A673 (cell line): Measurements from ENCODE around the gene TMEM183A. TPM values are rescaled to one million over a fixed set of nuclear protein-coding genes. Genes with fewer than 3 reads are reported as not detected.

Source experiments
- BruUV-seq: library from RNA; stranded (reverse); fragments of 400-500 nt; replicated peaks from 2 replicates; lab custom pipeline; 2021; lab: Mats Ljungman, UMichigan
- CTCF ChIA-PET: fragments of 300-600 bp; sonication (Branson Sonifier 250); formaldehyde crosslinking; loops from one replicate; lab custom pipeline; 2022; ENCODE audit warnings: antibody characterized with exemption; lab: Charles Lee
- POLR2A ChIA-PET: fragments of 300-600 bp; sonication (Branson Sonifier 250); formaldehyde crosslinking; loops from one replicate; lab custom pipeline; 2022; ENCODE audit warnings: antibody characterized with exemption; ENCODE audit not compliant: low non-redundant PET; lab: Charles Lee
- DNase-seq: peaks from one replicate; pipeline ENCODE4 v3.0.0-alpha.2; 2015; ENCODE audit warnings: low spot score
- H3K27ac ChIP-seq: fragments of 200-600 bp; sonication (generic); 2 replicates; pipeline ENCODE4 v1.5.1; 2016; ENCODE audit warnings: mixed run types, low read depth, mild to moderate bottlenecking, mixed read lengths, antibody characterized with exemption, low read length; ENCODE audit not compliant: poor library complexity, severe bottlenecking
- H3K27me3 ChIP-seq: fragments of 200-600 bp; sonication (generic); replicated peaks from 2 replicates; pipeline ENCODE4 v1.6.1; 2017; ENCODE audit warnings: mixed run types, low read depth, mild to moderate bottlenecking, mixed read lengths, antibody characterized with exemption, low read length; ENCODE audit not compliant: insufficient read depth, poor library complexity
- H3K36me3 ChIP-seq: fragments of 200-600 bp; sonication (generic); 2 replicates; pipeline ENCODE4 v1.6.1; 2016; ENCODE audit warnings: mixed run types, mild to moderate bottlenecking, mixed read lengths, antibody characterized with exemption, low read length; ENCODE audit not compliant: insufficient read depth, poor library complexity, severe bottlenecking
- H3K4me1 ChIP-seq: fragments of 200-600 bp; sonication (generic); 2 replicates; pipeline ENCODE4 v1.6.1; 2017; ENCODE audit warnings: mixed run types, mild to moderate bottlenecking, mixed read lengths, antibody characterized with exemption, low read length; ENCODE audit not compliant: insufficient read depth, poor library complexity, severe bottlenecking
- H3K4me3 ChIP-seq: fragments of 200-600 bp; sonication (generic); 2 replicates; pipeline ENCODE4 v1.5.1; 2016; ENCODE audit warnings: low read depth, mixed run types, mild to moderate bottlenecking, mixed read lengths, low read length; ENCODE audit not compliant: poor library complexity, severe bottlenecking
- H3K9me3 ChIP-seq: fragments of 200-600 bp; sonication (generic); 2 replicates; pipeline ENCODE4 v1.6.1; 2016; ENCODE audit warnings: mixed run types, low read depth, mild to moderate bottlenecking, mixed read lengths, antibody characterized with exemption, low read length; ENCODE audit not compliant: poor library complexity, severe bottlenecking
- CTCF ChIP-seq: fragments of 300-800, 200-600 bp; sonication (generic); conservative IDR thresholded peaks from 2 replicates; pipeline ENCODE4 v1.5.1; 2017; ENCODE audit warnings: low read depth, mild to moderate bottlenecking, antibody characterized with exemption, low read length, moderate library complexity, mixed read lengths
- EZH2 ChIP-seq: fragments of 200-600 bp; sonication (generic); IDR thresholded peaks from 2 replicates; pipeline ENCODE4 v1.6.1; 2017; ENCODE audit warnings: borderline replicate concordance, low read depth, mild to moderate bottlenecking, mixed read lengths, antibody characterized with exemption, low read length; ENCODE audit not compliant: poor library complexity, severe bottlenecking
- intact Hi-C: fragments of 100-400 bp; cut with micrococcal nuclease; formaldehyde crosslinking; loops from one replicate; pipeline ENCODE4 v1.10.0; 2022; ENCODE audit not compliant: unreplicated experiment
- total RNA-seq: library from RNA; stranded (reverse); gene quantifications from 2 replicates; pipeline ENCODE4 v1.2.3, GENCODE V29; 2021

Gene TMEM183A
- total RNA-seq, 1 experiment from 2014 or later = 65.1 TPM

GRCh38 chr1:203049576-203050180, 42.5 kb downstream of the TMEM183A start:
- Histone ChIP-seq H3K4me1 (peaks cover 21% of the 10 kb centered on the region), H3K27me3 (no peaks in the 10 kb centered on the region), H3K36me3 (no peaks in the 10 kb centered on the region), H3K4me3 (no peak overlapping the region), H3K9me3 (no peaks in the 10 kb centered on the region), H3K27ac (no peak overlapping the region)
- intact Hi-C loops = no loop called here
- ChIA-PET CTCF (no interaction called here), POLR2A (no interaction called here)
- no peak for DNase-seq
- TF ChIP-seq CTCF (no peak), EZH2 (no peak)
- no TSS peak for BruUV-seq

- Histone ChIP-seq H3K4me3 (no peak overlapping the region), H3K9me3 (no peaks in the 10 kb centered on the region), H3K27me3 (no peaks in the 10 kb centered on the region), H3K4me1 (peaks cover 21% of the 10 kb centered on the region), H3K36me3 (no peaks in the 10 kb centered on the region), H3K27ac (no peak overlapping the region)
- ChIA-PET CTCF (interaction anchor here (1.0 kb wide), 1 partner anchor 165 kb away, joined by 3 read pairs; no protein-coding TSS in a partner anchor), POLR2A (no interaction called here)
- no peak for TF ChIP-seq EZH2
- no peak for TF ChIP-seq CTCF
- intact Hi-C loops = no loop called here
- DNase-seq = no peak
- BruUV-seq = no TSS peak
Measured at GRCh38 chr1:203050826-203051225, 43.7 kb downstream of the TMEM183A start.

- no peaks in the 10 kb centered on the region for H3K36me3 ChIP-seq
- no peak overlapping the region for H3K4me3 ChIP-seq
- TF ChIP-seq EZH2 (no peak), CTCF (no peak)
- no peak overlapping the region for H3K27ac ChIP-seq
- ChIA-PET CTCF (interaction anchor here (1.0 kb wide), 1 partner anchor 164 kb away, joined by 3 read pairs; no protein-coding TSS in a partner anchor), POLR2A (no interaction called here)
- no peaks in the 10 kb centered on the region for H3K9me3 ChIP-seq
- peaks cover 17% of the 10 kb centered on the region for H3K4me1 ChIP-seq
- DNase-seq = peak; percentile 26
- H3K27me3 ChIP-seq = no peaks in the 10 kb centered on the region
- no TSS peak for BruUV-seq
- intact Hi-C loops = no loop called here
Measured at GRCh38 chr1:203051841-203052324, 44.7 kb downstream of the TMEM183A start.
